ENCODE data around the gene CDH4.

The CDH4 gene

GRCh38 chr20:61372137-61373054 is 120.3 kb downstream of the CDH4 start:
- no peak for DNase-seq (ENCODE audit: low read depth in 1 of 2, low spot score in 1 of 2)
- TF ChIP-seq GABPA (IDR thresholded peaks at IDR 0.05; ENCODE audit: low read depth) (no peak), REST (IDR thresholded peaks at IDR 0.05; ENCODE audit: insufficient replicate concordance, low read depth) (no peak), SPI1 (IDR thresholded peaks at IDR 0.05; ENCODE audit: borderline replicate concordance, low read depth) (no peak), POLR2AphosphoS5 (IDR thresholded peaks at IDR 0.05; ENCODE audit: low read depth) (no peak), CTCF (IDR thresholded peaks at IDR 0.05; ENCODE audit: insufficient read depth, low read length) (no peak)
- no peaks in the 10 kb centered on the region for H3K27me3 ChIP-seq (ENCODE audit: insufficient read depth, poor library complexity, severe bottlenecking)

GRCh38 chr20:61373055-61373399 is 121.0 kb downstream of the CDH4 start:
- no peak overlapping the region for H3K4me3 ChIP-seq (replicated peaks; ENCODE audit: insufficient read depth, low read length)
- TF ChIP-seq POLR2AphosphoS5 (IDR thresholded peaks at IDR 0.05; ENCODE audit: low read depth), result no peak
- no peak for TF ChIP-seq CTCF (IDR thresholded peaks at IDR 0.05; ENCODE audit: insufficient read depth, low read length)
- no peak for TF ChIP-seq REST (IDR thresholded peaks at IDR 0.05; ENCODE audit: insufficient replicate concordance, low read depth)
- no peak for TF ChIP-seq GABPA (IDR thresholded peaks at IDR 0.05; ENCODE audit: low read depth)
- TF ChIP-seq SPI1 (IDR thresholded peaks at IDR 0.05; ENCODE audit: borderline replicate concordance, low read depth), result no peak
- DNase-seq (ENCODE audit: low read depth in 1 of 2, low spot score in 1 of 2), result no peak
- no peaks in the 10 kb centered on the region for H3K27me3 ChIP-seq (ENCODE audit: insufficient read depth, poor library complexity, severe bottlenecking)
- no peak overlapping the region for H3K27ac ChIP-seq (replicated peaks)

More at GRCh38 chr20:61372137-61373054, 120.3 kb downstream of the CDH4 start:
- no peak overlapping the region for H3K27ac ChIP-seq (replicated peaks)
- no peak overlapping the region for H3K4me3 ChIP-seq (replicated peaks; ENCODE audit: insufficient read depth, low read length)

GRCh38 chr20:61373956-61374545 is 122.0 kb downstream of the CDH4 start:
- Histone ChIP-seq H3K27ac (replicated peaks) (no peak overlapping the region), H3K4me3 (replicated peaks; ENCODE audit: insufficient read depth, low read length) (no peak overlapping the region), H3K27me3 (ENCODE audit: insufficient read depth, poor library complexity, severe bottlenecking) (no peaks in the 10 kb centered on the region)
- TF ChIP-seq GABPA (IDR thresholded peaks at IDR 0.05; ENCODE audit: low read depth), result no peak
- no peak for TF ChIP-seq SPI1 (IDR thresholded peaks at IDR 0.05; ENCODE audit: borderline replicate concordance, low read depth)
- TF ChIP-seq CTCF (IDR thresholded peaks at IDR 0.05; ENCODE audit: insufficient read depth, low read length), result no peak
- no peak for TF ChIP-seq POLR2AphosphoS5 (IDR thresholded peaks at IDR 0.05; ENCODE audit: low read depth)
- no peak for DNase-seq (ENCODE audit: low read depth in 1 of 2, low spot score in 1 of 2)
